Thymus (tissue), 11 donors: Measurements from ENCODE around the gene GYPA. TPM values are rescaled to one million over a fixed set of nuclear protein-coding genes. Genes with fewer than 3 reads are reported as not detected.
"Not testable (repeated sequence)": the region's sequence is repeated elsewhere in the genome, so short reads cannot be mapped to it uniquely, and the experiment has no call there.

Experiments used
- DNase-seq, 9 donors: peaks; one replicate each; pipeline ENCODE4 v3.0.0-alpha.2; 2013; ENCODE audit warnings: low spot score in 9 of 9, low read depth in 6 of 9, missing footprints in 1 of 9
- H3K27ac ChIP-seq, 2 donors: one replicate each; pipeline ENCODE4 v1.5.1; 2013; ENCODE audit warnings: control low read depth in 1 of 2, low read depth in 1 of 2, low read length in 1 of 2, mild to moderate bottlenecking in 1 of 2, moderate library complexity in 1 of 2
- H3K27me3 ChIP-seq, 2 donors: one replicate each; pipeline ENCODE4 v1.5.1; 2013; ENCODE audit warnings: low read length in 1 of 2; ENCODE audit not compliant: control insufficient read depth in 2 of 2, insufficient read depth in 1 of 2
- H3K36me3 ChIP-seq, 2 donors: one replicate each; pipeline ENCODE4 v1.5.1; 2013; ENCODE audit warnings: low read length in 1 of 2, mild to moderate bottlenecking in 1 of 2, moderate library complexity in 1 of 2; ENCODE audit not compliant: control insufficient read depth in 2 of 2, insufficient read depth in 2 of 2
- H3K4me1 ChIP-seq, 2 donors: one replicate each; pipeline ENCODE4 v1.5.1; 2013; ENCODE audit warnings: low read length in 2 of 2; ENCODE audit not compliant: control insufficient read depth in 2 of 2, insufficient read depth in 2 of 2
- H3K4me3 ChIP-seq, 2 donors: one replicate each; pipeline ENCODE4 v1.5.1; 2013; ENCODE audit warnings: low read length in 2 of 2, control low read depth in 1 of 2, mild to moderate bottlenecking in 1 of 2
- H3K9me3 ChIP-seq, 2 donors: one replicate each; pipeline ENCODE4 v1.5.1; 2013; ENCODE audit warnings: low read length in 1 of 2, mild to moderate bottlenecking in 1 of 2; ENCODE audit not compliant: control insufficient read depth in 2 of 2, insufficient read depth in 1 of 2
- WGBS: extraction: QIAGEN DNeasy Blood & Tissue Kit; methylation state at CpG from one replicate; pipeline ENCODE4 v1.1.7; 2013; 5-methylcytosine and 5-hydroxymethylcytosine counted together
- polyA plus RNA-seq: library from polyadenylated mRNA; stranded (reverse); fragments of 200-250 nt; gene quantifications from one replicate; pipeline ENCODE4 v1.2.3, GENCODE V29; 2013
- total RNA-seq: library from RNA; stranded (reverse); fragments of 120-200 nt; gene quantifications from one replicate; pipeline ENCODE4 v1.2.4, GENCODE V29; 2013
- donor health status: healthy.

The GYPA gene
- total and polyA plus RNA-seq, 2 donors = 0.11 to 8.2 TPM

DNA sequence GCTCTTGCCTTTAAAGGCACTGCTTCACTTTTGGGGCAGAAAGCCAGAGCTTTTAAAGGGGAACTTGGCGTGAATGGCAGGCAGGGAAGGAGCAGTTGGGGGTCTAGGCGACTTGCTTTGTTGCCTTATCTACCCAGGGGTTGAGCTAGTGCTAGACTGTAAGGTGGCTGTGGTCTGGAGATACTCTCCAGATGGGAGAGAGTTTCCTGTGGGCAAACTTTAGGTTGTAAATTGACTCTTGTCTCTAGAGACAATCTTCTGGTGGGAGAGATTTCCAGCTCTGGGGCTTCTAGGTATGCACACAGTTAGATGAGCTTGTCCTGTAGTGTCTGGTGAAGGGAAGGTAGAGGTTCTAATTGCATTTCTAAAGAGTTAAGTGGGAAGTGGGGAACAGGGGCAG is 61.8 kb downstream of the GYPA start:
- H3K36me3 ChIP-seq, H3K9me3 ChIP-seq, H3K27me3 ChIP-seq, DNase-seq, H3K4me3 ChIP-seq, H3K27ac ChIP-seq, H3K4me1 ChIP-seq: not testable (repeated sequence)
- 28% methylated on average over 2 of the region's 2 CpGs for WGBS

DNA sequence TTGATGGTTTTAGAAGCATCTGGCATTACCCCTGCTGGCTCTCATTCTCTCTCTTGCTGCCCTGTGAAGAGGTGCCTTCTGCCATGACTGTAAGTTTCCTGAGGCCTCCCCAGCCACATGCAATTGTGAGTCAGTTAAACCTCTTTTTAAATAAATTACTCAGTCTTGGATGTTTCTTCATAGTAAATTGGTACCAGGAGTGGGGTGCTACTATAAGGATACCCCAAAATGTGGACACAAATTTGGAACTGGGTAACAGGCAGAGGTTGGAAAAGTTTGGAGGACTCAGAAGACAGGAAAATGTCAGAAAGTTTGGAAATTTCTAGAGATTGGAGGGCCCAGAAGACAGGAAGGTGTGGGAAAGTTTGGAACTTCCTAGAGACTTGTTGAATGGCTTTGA is 79.0 kb downstream of the GYPA start:
- not testable (repeated sequence) for H3K9me3 ChIP-seq, DNase-seq, H3K27ac ChIP-seq, H3K4me3 ChIP-seq, H3K36me3 ChIP-seq, H3K4me1 ChIP-seq, H3K27me3 ChIP-seq

DNA sequence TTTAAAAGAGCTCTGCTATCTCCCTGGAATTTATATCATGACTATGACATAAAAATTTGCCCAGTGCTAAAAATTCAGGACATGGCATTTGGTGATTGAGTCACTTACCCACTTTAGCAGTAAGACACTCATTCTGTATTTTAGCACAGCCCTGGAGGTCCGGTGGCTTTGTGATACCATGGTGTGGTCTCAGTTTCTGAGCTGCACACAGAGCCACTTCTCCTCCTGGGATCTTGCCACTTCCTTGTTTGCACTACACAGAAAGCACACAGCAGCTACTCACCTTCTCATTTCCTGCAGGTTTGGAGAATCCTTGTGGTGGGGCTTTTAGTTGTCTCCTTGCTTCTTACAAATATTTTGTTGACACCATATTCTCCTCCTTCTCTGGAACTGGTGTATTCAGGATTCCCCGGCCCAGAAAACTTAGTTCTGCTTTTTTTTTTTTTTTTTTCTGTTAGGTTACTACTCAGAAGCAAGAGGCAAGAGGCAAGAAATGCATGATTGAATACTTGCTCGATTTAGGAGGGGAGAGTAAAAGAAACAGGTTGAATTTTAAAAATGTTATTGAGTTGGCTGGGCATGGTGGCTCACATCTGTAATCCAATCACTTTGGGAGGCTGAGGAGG is 80.2 kb downstream of the GYPA start:
- H3K4me3 ChIP-seq, H3K36me3 ChIP-seq, H3K27me3 ChIP-seq, H3K4me1 ChIP-seq, H3K9me3 ChIP-seq, H3K27ac ChIP-seq: not testable (repeated sequence)
- WGBS = 12% methylated on average over 3 of the region's 3 CpGs
- peak in 1 of 9 donors; percentile 5 for DNase-seq

Other genes starting within 250 kb of the GYPA start
- 3.1 TPM for gene GYPE, start 235.2 kb downstream of the GYPA start, total RNA-seq
- gene GYPE, start 235.2 kb downstream of the GYPA start, polyA plus RNA-seq = 1.8 TPM
- gene GYPB, start 121.3 kb downstream of the GYPA start, total RNA-seq = 4.6 TPM
- gene GYPB, start 121.3 kb downstream of the GYPA start, polyA plus RNA-seq = 0.25 TPM